Measurements from ENCODE around the gene BMP2.

The BMP2 gene

GRCh38 chr20:6767536-6768227, at the start of gene BMP2:
Gene BMP2 (plus strand): TSS chr20:6767686. CDS start chr20:6770127, 2,441 bp downstream.
- peak; percentile 70 to 76 for DNase-seq
- no peak for TF ChIP-seq POLR2A (IDR thresholded peaks at IDR 0.05; ENCODE audit: low read length)
- TF ChIP-seq GATA1 (IDR thresholded peaks at IDR 0.05; ENCODE audit: low read depth, low read length): no peak

- TF ChIP-seq POLR2A (IDR thresholded peaks at IDR 0.05; ENCODE audit: low read length): no peak
- no peak for TF ChIP-seq GATA1 (IDR thresholded peaks at IDR 0.05; ENCODE audit: low read depth, low read length)
- no peak for DNase-seq
Measured at GRCh38 chr20:6718662-6719368, 48.7 kb upstream of the BMP2 start.

- DNase-seq: no peak
- TF ChIP-seq POLR2A (IDR thresholded peaks at IDR 0.05; ENCODE audit: low read length) (no peak), GATA1 (IDR thresholded peaks at IDR 0.05; ENCODE audit: low read depth, low read length) (no peak)
Measured at GRCh38 chr20:6719369-6719721, 48.1 kb upstream of the BMP2 start.

- TF ChIP-seq GATA1 (IDR thresholded peaks at IDR 0.05; ENCODE audit: low read depth, low read length) (no peak), POLR2A (IDR thresholded peaks at IDR 0.05; ENCODE audit: low read length) (no peak)
- no peak for DNase-seq
Measured at GRCh38 chr20:6726761-6727160, 40.7 kb upstream of the BMP2 start.

- no peak for DNase-seq
- TF ChIP-seq POLR2A (IDR thresholded peaks at IDR 0.05; ENCODE audit: low read length) (no peak), GATA1 (IDR thresholded peaks at IDR 0.05; ENCODE audit: low read depth, low read length) (no peak)
Measured at GRCh38 chr20:6730672-6731328, 36.7 kb upstream of the BMP2 start.

GRCh38 chr20:6732001-6732447, 35.5 kb upstream of the BMP2 start:
- no peak for DNase-seq
- TF ChIP-seq GATA1 (IDR thresholded peaks at IDR 0.05; ENCODE audit: low read depth, low read length) (no peak), POLR2A (IDR thresholded peaks at IDR 0.05; ENCODE audit: low read length) (no peak)

GRCh38 chr20:6732851-6733250, 34.6 kb upstream of the BMP2 start:
- DNase-seq: no peak
- TF ChIP-seq GATA1 (IDR thresholded peaks at IDR 0.05; ENCODE audit: low read depth, low read length): no peak
- TF ChIP-seq POLR2A (IDR thresholded peaks at IDR 0.05; ENCODE audit: low read length): no peak

GRCh38 chr20:6733965-6734364, 33.5 kb upstream of the BMP2 start:
- TF ChIP-seq GATA1 (IDR thresholded peaks at IDR 0.05; ENCODE audit: low read depth, low read length) (no peak), POLR2A (IDR thresholded peaks at IDR 0.05; ENCODE audit: low read length) (no peak)
- DNase-seq: no peak

GRCh38 chr20:6735942-6736845, 31.3 kb upstream of the BMP2 start:
- TF ChIP-seq GATA1 (IDR thresholded peaks at IDR 0.05; ENCODE audit: low read depth, low read length) (no peak), POLR2A (IDR thresholded peaks at IDR 0.05; ENCODE audit: low read length) (no peak)
- no peak for DNase-seq

GRCh38 chr20:6739406-6739805, 28.1 kb upstream of the BMP2 start:
- TF ChIP-seq GATA1 (IDR thresholded peaks at IDR 0.05; ENCODE audit: low read depth, low read length) (no peak), POLR2A (IDR thresholded peaks at IDR 0.05; ENCODE audit: low read length) (no peak)
- no peak for DNase-seq

- TF ChIP-seq POLR2A (IDR thresholded peaks at IDR 0.05; ENCODE audit: low read length) (no peak), GATA1 (IDR thresholded peaks at IDR 0.05; ENCODE audit: low read depth, low read length) (no peak)
- DNase-seq: no peak
Measured at GRCh38 chr20:6740096-6740495, 27.4 kb upstream of the BMP2 start.

GRCh38 chr20:6744180-6744579, 23.3 kb upstream of the BMP2 start:
- no peak for DNase-seq
- TF ChIP-seq POLR2A (IDR thresholded peaks at IDR 0.05; ENCODE audit: low read length) (no peak), GATA1 (IDR thresholded peaks at IDR 0.05; ENCODE audit: low read depth, low read length) (no peak)

GRCh38 chr20:6744805-6745204, 22.7 kb upstream of the BMP2 start:
- DNase-seq: no peak
- TF ChIP-seq GATA1 (IDR thresholded peaks at IDR 0.05; ENCODE audit: low read depth, low read length) (no peak), POLR2A (IDR thresholded peaks at IDR 0.05; ENCODE audit: low read length) (no peak)

All from erythroblast (primary cell).